Neural cell (in vitro differentiated cells): ENCODE results near the gene RALGPS1. TPM values are rescaled to one million over a fixed set of nuclear protein-coding genes. Genes with fewer than 3 reads are reported as not detected.

Experiments used
- H2AFZ ChIP-seq: fragments of 200-600, 300-800 bp; sonication (generic), shearing (Covaris generic); 2 replicates; pipeline ENCODE4 v1.6.0; 2014; ENCODE audit warnings: low read depth, mild to moderate bottlenecking, antibody characterized with exemption, low read length, moderate library complexity
- H3F3A ChIP-seq: fragments of 200-600 bp; shearing (Covaris generic); 2 replicates; pipeline ENCODE4 v1.6.1; 2016; ENCODE audit warnings: mild to moderate bottlenecking, moderate library complexity, mixed read lengths, antibody characterized with exemption, low read length; ENCODE audit not compliant: insufficient read depth, poor library complexity, severe bottlenecking
- H3K27ac ChIP-seq: fragments of 200-600, 300-800 bp; sonication (generic), shearing (Covaris generic); 2 replicates; pipeline ENCODE4 v1.5.1; 2014; ENCODE audit warnings: mild to moderate bottlenecking, low read length, moderate library complexity
- H3K27me3 ChIP-seq: fragments of 300-800, 200-600 bp; sonication (generic), shearing (Covaris generic); 2 replicates; pipeline ENCODE4 v1.6.0; 2014; ENCODE audit warnings: mild to moderate bottlenecking, low read depth, low read length, moderate library complexity; ENCODE audit not compliant: insufficient read depth
- H3K36me3 ChIP-seq: fragments of 300-800, 200-600 bp; sonication (generic), shearing (Covaris generic); 2 replicates; pipeline ENCODE4 v1.5.1; 2014; ENCODE audit warnings: mild to moderate bottlenecking, antibody characterized with exemption, low read length, moderate library complexity; ENCODE audit not compliant: insufficient read depth
- H3K4me2 ChIP-seq: fragments of 300-800, 200-600 bp; sonication (generic), shearing (Covaris generic); 2 replicates; pipeline ENCODE4 v1.6.0; 2014; ENCODE audit warnings: mild to moderate bottlenecking, low read length
- H3K4me3 ChIP-seq: fragments of 300-800, 200-600 bp; sonication (generic), shearing (Covaris generic); 2 replicates; pipeline ENCODE4 v1.5.1; 2014; ENCODE audit warnings: mild to moderate bottlenecking, low read length, moderate library complexity
- H3K79me2 ChIP-seq: fragments of 200-600 bp; shearing (Covaris generic); replicated peaks from 2 replicates; pipeline ENCODE4 v1.6.0; 2014; ENCODE audit warnings: mild to moderate bottlenecking, low read length, moderate library complexity; ENCODE audit not compliant: insufficient read depth
- H3K9ac ChIP-seq: fragments of 300-800, 200-600 bp; sonication (generic), shearing (Covaris generic); 2 replicates; pipeline ENCODE4 v1.6.1; 2016; ENCODE audit warnings: mild to moderate bottlenecking, low read length, mixed read lengths
- H3K9me2 ChIP-seq: fragments of 200-600 bp; shearing (Covaris generic); 2 replicates; pipeline ENCODE4 v1.6.1; 2016; ENCODE audit warnings: mild to moderate bottlenecking, low read length, mixed read lengths; ENCODE audit not compliant: insufficient read depth
- H3K9me3 ChIP-seq: fragments of 200-600, 300-800 bp; sonication (generic), shearing (Covaris generic); 2 replicates; pipeline ENCODE4 v1.6.1; 2016; ENCODE audit warnings: mild to moderate bottlenecking, mixed run types, low read length, moderate library complexity, mixed read lengths
- H4K20me1 ChIP-seq: fragments of 200-600 bp; shearing (Covaris generic); 2 replicates; pipeline ENCODE4 v1.6.1; 2016; ENCODE audit warnings: mild to moderate bottlenecking, mixed run types; ENCODE audit not compliant: insufficient read depth
- CTCF ChIP-seq: fragments of 450-650 bp; IDR thresholded peaks from 2 replicates; pipeline ENCODE4 v1.5.1; 2014; ENCODE audit warnings: antibody characterized with exemption, mild to moderate bottlenecking, moderate library complexity; ENCODE audit not compliant: poor library complexity, severe bottlenecking
- EP300 ChIP-seq: fragments of 450-650 bp; conservative IDR thresholded peaks from 2 replicates; pipeline ENCODE4 v1.6.1; 2014; ENCODE audit warnings: antibody characterized with exemption, mild to moderate bottlenecking, moderate library complexity; ENCODE audit not compliant: poor library complexity, severe bottlenecking
- EZH2 ChIP-seq: fragments of 200-600, 300-800 bp; shearing (Covaris generic), sonication (generic); IDR thresholded peaks from 2 replicates; pipeline ENCODE4 v1.6.1; 2014; ENCODE audit warnings: antibody characterized with exemption, low read length, borderline replicate concordance, mild to moderate bottlenecking; ENCODE audit not compliant: insufficient read depth, poor library complexity, severe bottlenecking
- MXI1 ChIP-seq: fragments of 450-650 bp; conservative IDR thresholded peaks from 2 replicates; pipeline ENCODE4 v1.6.1; 2014; ENCODE audit warnings: antibody characterized with exemption, mild to moderate bottlenecking; ENCODE audit not compliant: poor library complexity, severe bottlenecking
- POLR2AphosphoS5 ChIP-seq: IDR thresholded peaks from 2 replicates; pipeline ENCODE4 v1.6.1; 2012
- RAD21 ChIP-seq: fragments of 450-650 bp; conservative IDR thresholded peaks from 2 replicates; pipeline ENCODE4 v1.6.1; 2014; ENCODE audit warnings: antibody characterized with exemption, mild to moderate bottlenecking, moderate library complexity
- REST ChIP-seq: IDR thresholded peaks from 2 replicates; pipeline ENCODE4 v1.6.1; 2012; ENCODE audit warnings: borderline replicate concordance
- SMC3 ChIP-seq: fragments of 450-650 bp; conservative IDR thresholded peaks from 2 replicates; pipeline ENCODE4 v1.6.1; 2014; ENCODE audit warnings: antibody characterized with exemption, mild to moderate bottlenecking, moderate library complexity; ENCODE audit not compliant: poor library complexity
- TAF1 ChIP-seq: IDR thresholded peaks from 2 replicates; pipeline ENCODE4 v1.6.1; 2012; ENCODE audit warnings: low read depth
- polyA plus RNA-seq: library from polyadenylated mRNA; depleted of rRNA; stranded (reverse); fragments of >200 nt; gene quantifications from 2 replicates; pipeline ENCODE4 v1.2.3, GENCODE V29; 2014

The RALGPS1 gene
- polyA plus RNA-seq, 1 donor from 2014 or later, result 37.1 TPM

GRCh38 chr9:127197186-127197860 is 282.7 kb downstream of the RALGPS1 start:
- no peak overlapping the region for H3K9ac ChIP-seq
- H3K4me2 ChIP-seq, result no peak overlapping the region
- H3K79me2 ChIP-seq, result no peaks in the 10 kb centered on the region
- H3F3A ChIP-seq, result no peaks in the 10 kb centered on the region
- no peaks in the 10 kb centered on the region for H3K9me3 ChIP-seq
- H3K36me3 ChIP-seq, result no peaks in the 10 kb centered on the region
- no peak overlapping the region for H3K27ac ChIP-seq
- H2AFZ ChIP-seq, result no peak overlapping the region
- H3K9me2 ChIP-seq, result no peaks in the 10 kb centered on the region
- H3K4me3 ChIP-seq, result no peak overlapping the region
- TF ChIP-seq SMC3 (no peak), EP300 (no peak), REST (no peak), EZH2 (no peak), POLR2AphosphoS5 (no peak), CTCF (no peak), RAD21 (no peak), MXI1 (no peak), TAF1 (no peak)
- H3K27me3 ChIP-seq, result no peaks in the 10 kb centered on the region
- H4K20me1 ChIP-seq, result no peaks in the 10 kb centered on the region

- no peak for TF ChIP-seq REST
- TF ChIP-seq EZH2, result no peak
- no peak for TF ChIP-seq POLR2AphosphoS5
- TF ChIP-seq TAF1, result no peak
- no peak for TF ChIP-seq RAD21
- TF ChIP-seq CTCF, result no peak
- TF ChIP-seq SMC3, result no peak
- TF ChIP-seq EP300, result no peak
- no peak for TF ChIP-seq MXI1
- Histone ChIP-seq H3K4me2 (no peak overlapping the region), H3K79me2 (no peaks in the 10 kb centered on the region), H3K9me2 (no peaks in the 10 kb centered on the region), H3F3A (no peaks in the 10 kb centered on the region), H2AFZ (no peak overlapping the region), H3K9ac (no peak overlapping the region), H3K27ac (no peak overlapping the region), H3K27me3 (no peaks in the 10 kb centered on the region), H4K20me1 (no peaks in the 10 kb centered on the region), H3K36me3 (no peaks in the 10 kb centered on the region), H3K9me3 (no peaks in the 10 kb centered on the region), H3K4me3 (no peak overlapping the region)
These were observed 283.4 kb downstream of the RALGPS1 start for GRCh38 chr9:127197861-127198430.
